Common myeloid progenitor, CD34-positive (primary cell): ENCODE data around the gene CAMTA2.

Source experiments
- CTCF ChIA-PET: fragments of 350-600 bp; sonication (Branson Sonifier 250); formaldehyde crosslinking; loops from one replicate; lab custom pipeline; 2021; ENCODE audit warnings: antibody characterized with exemption; lab: Charles Lee
- POLR2A ChIA-PET: fragments of 350-600 bp; sonication (Branson Sonifier 250); formaldehyde crosslinking; loops from one replicate; lab custom pipeline; 2021; ENCODE audit warnings: antibody characterized with exemption; lab: Charles Lee
- DNase-seq, 3 donors: peaks; one replicate each; pipeline versions ENCODE4 v3.0.0 to v3.0.0-alpha.2; 2013
- H3K27ac ChIP-seq, 2 experiments: 1 replicate in 1 of 2; 2 replicates in 1 of 2; pipeline ENCODE4 v1.7.0; 2013; ENCODE audit warnings: inconsistent platforms in 2 of 2, low read length in 2 of 2, mild to moderate bottlenecking in 2 of 2, low read depth in 1 of 2, moderate library complexity in 1 of 2; ENCODE audit not compliant: severe bottlenecking in 2 of 2, insufficient read depth in 1 of 2, poor library complexity in 1 of 2
- H3K27me3 ChIP-seq, 5 experiments: replicated peaks in 2 of 5; 1 replicate in 3 of 5; 2 replicates in 2 of 5; pipeline versions ENCODE4 v1.6.1 to v1.7.0; 2013; ENCODE audit warnings: low read length in 4 of 5, mild to moderate bottlenecking in 2 of 5, moderate library complexity in 2 of 5, inconsistent platforms in 1 of 5; ENCODE audit not compliant: insufficient read depth in 5 of 5, control insufficient read depth in 4 of 5
- H3K36me3 ChIP-seq, 4 experiments: 1 replicate in 2 of 4; 2 replicates in 2 of 4; pipeline versions ENCODE4 v1.6.1 to v1.7.0; 2013; ENCODE audit warnings: low read length in 3 of 4, control low read depth in 1 of 4, mild to moderate bottlenecking in 1 of 4; ENCODE audit not compliant: control insufficient read depth in 4 of 4, insufficient read depth in 4 of 4
- H3K4me1 ChIP-seq, 4 experiments: 1 replicate in 3 of 4; 2 replicates in 1 of 4; pipeline versions ENCODE4 v1.6.1 to v1.7.1; 2013; ENCODE audit warnings: low read length in 3 of 4, mild to moderate bottlenecking in 3 of 4, control low read depth in 1 of 4, inconsistent platforms in 1 of 4, moderate library complexity in 1 of 4; ENCODE audit not compliant: control insufficient read depth in 4 of 4, insufficient read depth in 4 of 4; ENCODE audit errors: control extremely low read depth in 1 of 4
- H3K4me3 ChIP-seq, 7 experiments: 1 replicate in 4 of 7; 2 replicates in 3 of 7; pipeline versions ENCODE4 v1.5.1 to v1.7.0; 2013; ENCODE audit warnings: mild to moderate bottlenecking in 7 of 7, low read length in 6 of 7, moderate library complexity in 6 of 7, inconsistent platforms in 2 of 7, low read depth in 2 of 7, control low read depth in 1 of 7; ENCODE audit not compliant: insufficient read depth in 4 of 7, control insufficient read depth in 1 of 7; ENCODE audit errors: extremely low read depth in 1 of 7
- H3K9me3 ChIP-seq, 5 experiments: 1 replicate in 4 of 5; 2 replicates in 1 of 5; pipeline versions ENCODE4 v1.6.1 to v1.7.1; 2013; ENCODE audit warnings: low read length in 4 of 5, mild to moderate bottlenecking in 2 of 5, inconsistent platforms in 1 of 5, low read depth in 1 of 5, moderate library complexity in 1 of 5; ENCODE audit not compliant: control insufficient read depth in 4 of 5, insufficient read depth in 2 of 5; ENCODE audit errors: control extremely low read depth in 1 of 5
- WGBS: methylation state at CpG from one replicate; pipeline ENCODE4 v1.1.5; 2013; ENCODE audit not compliant: insufficient coverage; 5-methylcytosine and 5-hydroxymethylcytosine counted together

The CAMTA2 gene

GRCh38 chr17:4970273-4970672 is 17.2 kb downstream of the CAMTA2 start:
- POLR2A ChIA-PET: no interaction called here
- CTCF ChIA-PET: interaction anchor here (0.6 to 6.7 kb wide), 9 partner anchors 9 to 93 kb away, joined by 3 to 35 read pairs (median 4); partner anchors contain the start of gene CAMTA2
- Histone ChIP-seq H3K4me3 (no peak overlapping the region), H3K4me1 (peaks cover 6 to 44% (median 21%) of the 10 kb centered on the region in 4 experiments), H3K27ac (no peak overlapping the region), H3K27me3 (no peaks in the 10 kb centered on the region), H3K9me3 (no peaks in the 10 kb centered on the region), H3K36me3 (peaks cover 5 to 44% (median 29%) of the 10 kb centered on the region in 4 experiments)
- DNase-seq: no peak
- 93% methylated on average over 8 of the region's 8 CpGs for WGBS

DNA sequence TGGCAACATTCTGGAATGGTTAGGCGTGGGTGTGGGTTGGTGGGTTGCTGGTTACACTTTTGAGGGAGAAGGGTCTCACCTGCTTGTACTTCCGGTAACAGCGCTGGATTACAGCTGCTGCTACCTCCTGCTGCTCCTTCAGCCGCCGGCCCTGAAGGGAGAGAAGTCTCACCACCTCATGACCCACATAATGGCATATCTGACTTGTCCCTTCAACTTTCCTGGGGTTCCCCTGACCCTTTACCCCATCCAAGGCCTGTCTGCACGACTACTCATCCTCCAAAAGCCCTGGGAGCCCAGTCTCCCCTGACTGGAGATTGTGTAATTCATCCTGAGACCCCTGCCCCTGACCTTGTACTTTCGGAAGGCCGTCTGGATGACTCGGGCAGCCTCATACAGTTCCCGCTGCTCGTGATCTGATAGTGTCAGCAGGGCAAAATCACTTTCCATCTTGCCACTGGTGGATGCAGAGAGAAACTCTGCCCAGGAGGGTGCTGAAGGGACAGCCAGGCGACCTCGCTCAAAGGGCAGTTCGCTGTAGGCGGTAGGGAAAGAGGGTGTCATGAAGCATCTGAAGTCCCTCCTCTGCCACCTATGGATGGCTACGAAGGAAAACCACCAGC is 17.8 kb downstream of the CAMTA2 start:
- 96% methylated on average over 16 of the region's 16 CpGs for WGBS
- Histone ChIP-seq H3K9me3 (no peaks in the 10 kb centered on the region), H3K27ac (no peak overlapping the region), H3K27me3 (no peaks in the 10 kb centered on the region), H3K36me3 (peaks cover 5 to 43% (median 27%) of the 10 kb centered on the region in 4 experiments), H3K4me1 (peaks cover 6 to 44% (median 21%) of the 10 kb centered on the region in 4 experiments), H3K4me3 (no peak overlapping the region)
- DNase-seq: no peak
- CTCF ChIA-PET: interaction anchor here (0.8 to 7.1 kb wide), 9 partner anchors 10 to 93 kb away, joined by 3 to 69 read pairs (median 4); partner anchors contain the start of genes CAMTA2 and ENO3
- POLR2A ChIA-PET: no interaction called here

DNA sequence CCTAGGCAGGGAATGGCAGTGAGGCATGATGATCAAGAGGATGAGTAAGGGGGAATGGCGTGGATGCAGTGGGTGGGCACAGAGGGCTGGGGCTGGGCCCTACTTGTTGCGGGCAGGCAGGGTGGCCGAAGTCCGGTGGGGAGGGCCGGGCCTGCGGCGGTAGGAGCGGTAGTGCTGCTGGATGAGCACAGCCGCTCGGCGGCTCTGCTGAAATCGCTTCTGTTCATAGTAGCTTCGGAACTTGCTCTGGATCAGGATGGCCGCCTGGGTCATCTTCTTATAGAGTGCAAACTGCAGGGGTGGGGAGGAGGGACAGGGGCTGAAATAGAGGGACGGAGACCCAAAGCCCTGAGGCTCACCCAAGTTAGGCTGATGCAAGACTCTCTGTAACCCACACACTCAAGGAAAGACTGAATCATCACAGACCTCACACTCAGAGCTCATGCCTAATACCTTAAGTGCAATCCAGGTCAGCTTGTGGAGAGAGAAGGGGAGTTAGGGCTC is 18.4 kb downstream of the CAMTA2 start:
- 98% methylated on average over 14 of the region's 15 CpGs for WGBS

GRCh38 chr17:4968486-4969046 is 18.9 kb downstream of the CAMTA2 start:
- Histone ChIP-seq H3K36me3 (peaks cover 5 to 33% (median 23%) of the 10 kb centered on the region in 4 experiments), H3K27me3 (no peaks in the 10 kb centered on the region), H3K4me1 (peaks cover 6 to 35% (median 21%) of the 10 kb centered on the region in 4 experiments), H3K27ac (peak overlapping the region in 1 of 2 experiments; percentile 88), H3K9me3 (no peaks in the 10 kb centered on the region), H3K4me3 (peak overlapping the region in 6 of 7 experiments; percentile 83 to 94 (median 90))
- ChIA-PET CTCF (interaction anchor here (0.8 to 7.1 kb wide), 7 partner anchors 14 to 59 kb away, joined by 3 to 69 read pairs (median 5); partner anchors contain the start of genes CAMTA2 and ENO3), POLR2A (interaction anchor here (2.7 kb wide), 1 partner anchor 28 kb away, joined by 13 read pairs; the partner anchor contains the start of genes RNF167 and SLC25A11)
- no peak for DNase-seq
- 69% methylated on average over 19 of the region's 23 CpGs for WGBS

More for the DNA sequence above, 18.4 kb downstream of the CAMTA2 start:
- no peaks in the 10 kb centered on the region for H3K27me3 ChIP-seq
- peaks cover 5 to 38% (median 24%) of the 10 kb centered on the region in 4 experiments for H3K36me3 ChIP-seq
- H3K4me1 ChIP-seq: peaks cover 6 to 41% (median 21%) of the 10 kb centered on the region in 4 experiments
- CTCF ChIA-PET: interaction anchor here (0.8 to 7.1 kb wide), 5 partner anchors 14 to 60 kb away, joined by 3 to 69 read pairs (median 9); partner anchors contain the start of genes CAMTA2 and ENO3
- POLR2A ChIA-PET: interaction anchor here (2.7 kb wide), 1 partner anchor 29 kb away, joined by 13 read pairs; the partner anchor contains the start of genes RNF167 and SLC25A11
- peak overlapping the region in 1 of 2 experiments; percentile 88 for H3K27ac ChIP-seq
- no peak for DNase-seq
- H3K4me3 ChIP-seq: peak overlapping the region in 3 of 7 experiments; percentile 13 to 94 (median 86)
- no peaks in the 10 kb centered on the region for H3K9me3 ChIP-seq

- Histone ChIP-seq H3K27ac (peak within 1 kb of the TSS; percentile 81 to 88), H3K4me3 (peak within 1 kb of the TSS; percentile 80 to 94 (median 89)), H3K4me1 (peaks cover 6 to 28% (median 21%) of the 10 kb centered on the region in 4 experiments), H3K27me3 (no peaks in the 10 kb centered on the region), H3K9me3 (no peaks in the 10 kb centered on the region), H3K36me3 (peaks cover 3 to 28% (median 21%) of the 10 kb centered on the region in 4 experiments)
- 1% methylated on average over 47 of the region's 66 CpGs for WGBS
- ChIA-PET POLR2A (interaction anchor here (0.8 to 2.7 kb wide), 6 partner anchors 20 to 69 kb away, joined by 3 to 13 read pairs (median 4); partner anchors contain the start of genes C17orf107, PFN1, RNF167 and SLC25A11), CTCF (interaction anchor here (0.8 to 7.1 kb wide), 14 partner anchors 10 to 65 kb away, joined by 3 to 69 read pairs (median 4); partner anchors contain the start of genes CAMTA2, CHRNE, ENO3 and INCA1)
- peak; percentile 98 to 99 (median 99) for DNase-seq
These were observed 19.7 kb downstream of the CAMTA2 start, which contains the start of gene SPAG7 for GRCh38 chr17:4967539-4968485. Gene SPAG7, minus strand, starts transcription at chr17:4967817. Its CDS starts 13 bp downstream, at chr17:4967804.
